ENCODE data around the gene EPS8L3. TPM values are rescaled to one million over a fixed set of nuclear protein-coding genes. Genes with fewer than 3 reads are reported as not detected.

EPS8L3 gene
- total RNA-seq, 1 experiment from 2014 or later: not detected

DNA sequence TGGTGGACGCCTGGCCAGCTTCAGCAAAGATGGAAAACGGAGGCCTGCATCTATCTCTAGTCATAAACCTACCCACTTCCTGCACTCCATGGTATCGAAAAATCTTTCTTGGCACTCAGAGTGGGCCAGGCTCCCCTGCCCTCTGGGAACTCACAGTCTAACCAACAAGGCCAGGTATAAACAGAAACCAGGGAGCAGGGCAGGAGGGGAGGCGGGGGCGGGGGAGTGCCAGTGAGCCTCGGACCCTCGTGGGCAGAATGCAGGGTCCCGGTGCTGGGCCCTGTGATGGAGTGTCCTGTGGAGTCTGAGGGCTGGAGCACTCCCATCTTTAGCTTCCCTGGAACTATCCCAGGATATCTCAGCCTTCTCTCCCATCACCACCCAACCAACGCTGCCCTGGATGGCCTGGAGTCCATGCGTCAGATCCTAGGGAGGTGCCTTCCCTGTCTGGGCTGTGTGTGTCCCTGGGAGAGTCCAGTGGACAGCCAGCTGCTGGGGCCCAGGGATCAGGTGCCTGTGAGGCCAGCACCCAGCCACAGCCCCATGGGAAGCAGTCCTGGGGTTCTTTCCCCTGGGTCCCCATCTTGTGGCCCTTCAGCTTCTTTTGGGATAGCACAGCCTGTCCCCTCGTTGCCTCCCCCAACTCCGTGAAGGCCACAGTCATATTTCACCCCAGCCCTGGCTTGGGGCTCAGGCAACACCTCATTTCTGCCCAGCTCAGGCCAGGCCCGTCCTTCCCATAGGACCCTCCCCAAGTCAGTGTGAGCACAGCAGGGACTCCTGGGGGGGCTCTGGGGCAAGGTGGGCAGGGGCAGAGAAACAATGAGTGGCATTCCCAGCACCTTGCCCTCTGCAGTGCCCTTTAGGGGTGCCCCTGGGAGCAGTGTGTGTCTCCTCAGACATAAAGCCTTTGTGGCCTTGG, 1.1 kb upstream of the EPS8L3 start:
- Histone ChIP-seq H3K9me3 (ENCODE audit: control insufficient read depth, insufficient read depth, low read depth, low read length) (no peaks in the 10 kb centered on the region), H3K27ac (ENCODE audit: low read length) (no peak overlapping the region), H3K4me3 (ENCODE audit: low read depth in 2 of 2, low read length in 2 of 2) (no peak overlapping the region), H3K27me3 (ENCODE audit: control insufficient read depth, insufficient read depth, low read length) (no peaks in the 10 kb centered on the region), H3K4me1 (ENCODE audit: control insufficient read depth, insufficient read depth, low read length) (peaks cover 7% of the 10 kb centered on the region; the same call in 1 of the 2 replicates), H3K36me3 (ENCODE audit: control insufficient read depth, insufficient read depth, low read length) (no peaks in the 10 kb centered on the region)
- CTCF ChIA-PET: no interaction called here
- ATAC-seq (no peak), DNase-seq (ENCODE audit: low read depth, low spot score) (no peak)
- BruUV-seq (replicated peaks): no TSS peak
- in situ Hi-C loops (cut with HindIII; ENCODE audit: low pct_unique_long_range_greater_than_20kb, low sequenced_read_pairs): no loop called here
- TF ChIP-seq TCF7L2 (IDR thresholded peaks at IDR 0.05; ENCODE audit: low read depth, low read length): no peak
- TF ChIP-seq, protein P1, sequence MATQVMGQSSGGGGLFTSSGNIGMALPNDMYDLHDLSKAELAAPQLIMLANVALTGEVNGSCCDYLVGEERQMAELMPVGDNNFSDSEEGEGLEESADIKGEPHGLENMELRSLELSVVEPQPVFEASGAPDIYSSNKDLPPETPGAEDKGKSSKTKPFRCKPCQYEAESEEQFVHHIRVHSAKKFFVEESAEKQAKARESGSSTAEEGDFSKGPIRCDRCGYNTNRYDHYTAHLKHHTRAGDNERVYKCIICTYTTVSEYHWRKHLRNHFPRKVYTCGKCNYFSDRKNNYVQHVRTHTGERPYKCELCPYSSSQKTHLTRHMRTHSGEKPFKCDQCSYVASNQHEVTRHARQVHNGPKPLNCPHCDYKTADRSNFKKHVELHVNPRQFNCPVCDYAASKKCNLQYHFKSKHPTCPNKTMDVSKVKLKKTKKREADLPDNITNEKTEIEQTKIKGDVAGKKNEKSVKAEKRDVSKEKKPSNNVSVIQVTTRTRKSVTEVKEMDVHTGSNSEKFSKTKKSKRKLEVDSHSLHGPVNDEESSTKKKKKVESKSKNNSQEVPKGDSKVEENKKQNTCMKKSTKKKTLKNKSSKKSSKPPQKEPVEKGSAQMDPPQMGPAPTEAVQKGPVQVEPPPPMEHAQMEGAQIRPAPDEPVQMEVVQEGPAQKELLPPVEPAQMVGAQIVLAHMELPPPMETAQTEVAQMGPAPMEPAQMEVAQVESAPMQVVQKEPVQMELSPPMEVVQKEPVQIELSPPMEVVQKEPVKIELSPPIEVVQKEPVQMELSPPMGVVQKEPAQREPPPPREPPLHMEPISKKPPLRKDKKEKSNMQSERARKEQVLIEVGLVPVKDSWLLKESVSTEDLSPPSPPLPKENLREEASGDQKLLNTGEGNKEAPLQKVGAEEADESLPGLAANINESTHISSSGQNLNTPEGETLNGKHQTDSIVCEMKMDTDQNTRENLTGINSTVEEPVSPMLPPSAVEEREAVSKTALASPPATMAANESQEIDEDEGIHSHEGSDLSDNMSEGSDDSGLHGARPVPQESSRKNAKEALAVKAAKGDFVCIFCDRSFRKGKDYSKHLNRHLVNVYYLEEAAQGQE (IDR thresholded peaks at IDR 0.05; ENCODE audit: insufficient read depth in 1 of 2, low read depth in 2 of 2, low read length in 1 of 2): no peak
- TF ChIP-seq CTCF (IDR thresholded peaks at IDR 0.05): no peak
- no peak for TF ChIP-seq SIN3A (IDR thresholded peaks at IDR 0.05; ENCODE audit: borderline replicate concordance, insufficient read depth, low read depth, low read length)
- TF ChIP-seq POLR2AphosphoS5 (IDR thresholded peaks at IDR 0.05; ENCODE audit: low read depth, low read length): no peak
- POLR2A ChIA-PET: interaction anchor here (0.7 kb wide), 1 partner anchor 96 kb away, joined by 3 read pairs; no protein-coding TSS in a partner anchor
- intact Hi-C loops (cut with micrococcal nuclease; ENCODE audit: unreplicated experiment): no loop called here

DNA sequence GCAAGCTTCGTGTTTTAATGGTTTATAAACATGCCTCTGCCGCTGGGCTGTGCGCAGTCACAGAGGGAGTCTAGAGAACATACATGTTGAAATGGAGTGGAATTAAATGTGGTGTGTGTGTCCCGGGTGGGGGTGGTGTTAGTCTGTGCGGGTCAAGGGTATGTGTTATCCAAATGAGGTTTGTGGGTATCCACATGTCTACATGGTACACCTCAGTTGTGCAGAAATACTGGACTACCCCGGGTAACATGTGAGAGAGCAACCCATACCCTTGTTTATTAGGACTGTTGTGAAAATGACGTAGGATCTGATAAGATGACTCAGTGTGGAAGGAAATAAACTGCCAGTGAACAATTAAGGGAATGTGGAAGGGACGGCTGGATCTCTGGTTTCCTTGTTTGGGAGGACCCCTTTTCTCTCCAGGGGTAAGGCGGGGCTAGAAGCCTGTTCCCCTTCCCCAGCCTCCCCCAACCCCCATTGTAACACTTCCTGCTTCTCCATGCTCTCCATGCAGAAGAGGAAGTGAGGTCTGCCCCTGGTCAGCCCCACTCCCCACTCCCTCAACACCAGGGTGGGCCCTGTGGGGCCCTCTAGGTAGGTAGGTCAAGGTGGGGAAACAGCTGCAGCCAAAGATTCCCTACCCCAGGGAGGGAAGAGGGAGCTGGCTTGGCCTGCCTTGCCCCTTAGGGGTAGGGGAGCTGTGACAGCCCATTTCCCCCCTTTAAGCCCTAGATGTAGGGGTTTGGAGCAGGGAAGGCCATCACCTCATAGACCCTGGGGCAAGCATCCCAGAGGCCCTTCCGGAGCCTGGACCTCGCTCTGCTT, 690 bp downstream of the EPS8L3 start:
- TF ChIP-seq TCF7L2 (IDR thresholded peaks at IDR 0.05; ENCODE audit: low read depth, low read length): no peak
- no peak for TF ChIP-seq POLR2AphosphoS5 (IDR thresholded peaks at IDR 0.05; ENCODE audit: low read depth, low read length)
- TF ChIP-seq, protein P1 (IDR thresholded peaks at IDR 0.05; ENCODE audit: insufficient read depth in 1 of 2, low read depth in 2 of 2, low read length in 1 of 2): no peak
- no peak for TF ChIP-seq CTCF (IDR thresholded peaks at IDR 0.05)
- no peak for TF ChIP-seq SIN3A (IDR thresholded peaks at IDR 0.05; ENCODE audit: borderline replicate concordance, insufficient read depth, low read depth, low read length)
- in situ Hi-C loops (cut with HindIII; ENCODE audit: low pct_unique_long_range_greater_than_20kb, low sequenced_read_pairs) (no loop called here), intact Hi-C loops (cut with micrococcal nuclease; ENCODE audit: unreplicated experiment) (no loop called here)
- H3K27ac ChIP-seq (ENCODE audit: low read length): peak overlapping the region; percentile 29
- ATAC-seq (no peak), DNase-seq (ENCODE audit: low read depth, low spot score) (no peak)
- no peak overlapping the region for H3K4me3 ChIP-seq (ENCODE audit: low read depth in 2 of 2, low read length in 2 of 2)
- ChIA-PET CTCF (no interaction called here), POLR2A (no interaction called here)
- H3K9me3 ChIP-seq (ENCODE audit: control insufficient read depth, insufficient read depth, low read depth, low read length): no peaks in the 10 kb centered on the region
- no peaks in the 10 kb centered on the region for H3K27me3 ChIP-seq (ENCODE audit: control insufficient read depth, insufficient read depth, low read length)
- BruUV-seq (replicated peaks): no TSS peak
- no peaks in the 10 kb centered on the region for H3K36me3 ChIP-seq (ENCODE audit: control insufficient read depth, insufficient read depth, low read length)
- H3K4me1 ChIP-seq (ENCODE audit: control insufficient read depth, insufficient read depth, low read length): peaks cover 7% of the 10 kb centered on the region; the same call in 1 of the 2 replicates
